Loucy (cell line): Measurements from ENCODE around the gene SPDYE2.
"Not testable (repeated sequence)": the region's sequence is repeated elsewhere in the genome, so short reads cannot be mapped to it uniquely, and the experiment has no call there.

ENCODE experiments used
- H2AFZ ChIP-seq: fragments of 200-600 bp; sonication (generic); 2 replicates; pipeline ENCODE4 v1.6.0; 2016; ENCODE audit warnings: antibody characterized with exemption, mild to moderate bottlenecking, low read length, moderate library complexity
- H3F3A ChIP-seq: fragments of 200-600 bp; 2 replicates; pipeline ENCODE4 v1.6.0; 2016; ENCODE audit warnings: antibody characterized with exemption, low read depth, mild to moderate bottlenecking
- H3K27me3 ChIP-seq: fragments of 200-600 bp; sonication (generic); 2 replicates; pipeline ENCODE4 v1.6.1; 2014; ENCODE audit warnings: low read length, mild to moderate bottlenecking; ENCODE audit not compliant: insufficient read depth, poor library complexity, severe bottlenecking
- H3K36me3 ChIP-seq: fragments of 200-600 bp; sonication (generic); 2 replicates; pipeline ENCODE4 v1.6.1; 2016; ENCODE audit warnings: low read length; ENCODE audit not compliant: insufficient read depth
- H3K4me1 ChIP-seq: fragments of 200-600 bp; sonication (generic); 2 replicates; pipeline ENCODE4 v1.5.1; 2014; ENCODE audit warnings: low read length, mild to moderate bottlenecking; ENCODE audit not compliant: insufficient read depth, poor library complexity, severe bottlenecking
- H3K4me2 ChIP-seq: fragments of 200-600 bp; sonication (generic); 2 replicates; pipeline ENCODE4 v1.6.0; 2014; ENCODE audit warnings: antibody characterized with exemption, low read length, low read depth, mild to moderate bottlenecking; ENCODE audit not compliant: poor library complexity, severe bottlenecking
- H3K4me3 ChIP-seq: fragments of 200-600 bp; sonication (generic); 2 replicates; pipeline ENCODE4 v1.5.1; 2014; ENCODE audit warnings: low read length, mild to moderate bottlenecking, mixed read lengths; ENCODE audit not compliant: poor library complexity, severe bottlenecking
- H3K79me2 ChIP-seq: fragments of 200-600 bp; sonication (generic); 2 replicates; pipeline ENCODE4 v1.6.1; 2014; ENCODE audit warnings: low read length; ENCODE audit not compliant: insufficient read depth
- H3K9ac ChIP-seq: fragments of 200-600 bp; sonication (generic); 2 replicates; pipeline ENCODE4 v1.6.0; 2014; ENCODE audit warnings: mild to moderate bottlenecking, low read depth, low read length, moderate library complexity; ENCODE audit not compliant: poor library complexity, severe bottlenecking
- H3K9me2 ChIP-seq: fragments of 200-600 bp; sonication (generic); replicated peaks from 2 replicates; pipeline ENCODE4 v1.6.1; 2016; ENCODE audit warnings: low read depth, low read length, mixed read lengths
- H3K9me3 ChIP-seq: fragments of 200-600 bp; sonication (generic); 2 replicates; pipeline ENCODE4 v1.6.1; 2014; ENCODE audit warnings: mild to moderate bottlenecking, antibody characterized with exemption, low read length, low read depth; ENCODE audit not compliant: insufficient read depth
- H4K20me1 ChIP-seq: fragments of 200-600 bp; sonication (generic); 2 replicates; pipeline ENCODE4 v1.6.0; 2014; ENCODE audit warnings: antibody characterized with exemption, low read length, mild to moderate bottlenecking; ENCODE audit not compliant: insufficient read depth, poor library complexity, severe bottlenecking

The SPDYE2 gene

DNA sequence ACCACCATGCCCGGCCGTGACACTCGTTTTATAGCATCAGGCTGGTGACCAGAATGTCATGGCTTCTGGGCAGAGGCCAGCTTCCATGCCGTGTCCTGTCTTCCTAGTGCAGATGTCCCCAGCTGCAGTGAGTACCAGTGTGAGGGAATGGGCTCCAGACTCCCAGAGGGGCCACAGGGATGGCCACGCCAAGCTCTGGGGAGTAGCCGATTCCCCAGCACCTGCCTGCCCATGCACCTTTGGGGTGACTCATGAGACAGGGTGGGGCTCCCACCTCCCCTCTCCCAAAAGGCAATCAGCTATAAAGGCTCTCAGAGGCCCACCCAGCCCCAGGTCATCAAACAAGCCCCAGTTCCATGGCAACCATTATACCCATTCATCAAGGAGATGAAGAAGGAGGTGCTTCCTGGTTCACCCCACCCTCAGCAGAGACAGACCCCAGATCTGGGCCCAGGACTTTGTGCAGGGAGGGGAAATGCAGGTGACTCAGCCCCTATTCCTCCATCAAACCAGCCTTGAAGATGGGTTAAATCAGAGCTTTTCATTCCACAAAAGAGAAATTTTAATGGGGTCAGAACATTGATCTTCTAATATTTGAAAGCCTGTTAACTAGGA lies at the start of gene SPDYE2:
Gene SPDYE2 (plus strand): TSS at position 419 of the 615 bp plus-strand sequence. CDS start 2,030 bp downstream, outside the sequence.
- not testable (repeated sequence) for H3F3A ChIP-seq, H3K27me3 ChIP-seq, H4K20me1 ChIP-seq, H3K4me3 ChIP-seq, H3K79me2 ChIP-seq, H2AFZ ChIP-seq, H3K4me1 ChIP-seq, H3K4me2 ChIP-seq, H3K9me3 ChIP-seq, H3K36me3 ChIP-seq, H3K9me2 ChIP-seq, H3K9ac ChIP-seq

DNA sequence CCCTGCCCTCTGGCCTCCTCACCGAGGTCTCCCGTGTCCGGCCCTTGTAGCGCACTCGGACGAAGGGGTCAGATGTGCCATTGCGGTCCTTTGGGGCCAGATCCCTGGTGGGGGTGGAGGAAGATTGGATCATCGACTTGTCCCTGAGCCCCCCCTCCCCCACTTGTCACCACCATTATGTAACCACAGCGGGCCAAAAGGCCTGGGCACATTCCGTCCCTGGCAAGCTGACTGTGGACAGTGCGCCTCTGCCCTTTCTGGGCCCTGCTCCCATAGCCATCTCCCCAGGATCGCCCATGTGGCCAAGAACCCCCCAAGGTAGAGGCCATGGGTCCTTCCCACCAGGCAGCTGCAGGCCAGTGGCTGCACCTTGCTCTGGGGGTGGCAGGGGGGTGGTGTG lies 47.9 kb upstream of the SPDYE2 start:
- not testable (repeated sequence) for H3K27me3 ChIP-seq, H3K4me3 ChIP-seq, H3K4me1 ChIP-seq, H3K79me2 ChIP-seq, H3K9me3 ChIP-seq, H2AFZ ChIP-seq, H3K9ac ChIP-seq, H3K9me2 ChIP-seq, H4K20me1 ChIP-seq, H3K36me3 ChIP-seq, H3K4me2 ChIP-seq, H3F3A ChIP-seq

- not testable (repeated sequence) for H3K4me2 ChIP-seq, H3K9me2 ChIP-seq, H3K79me2 ChIP-seq, H3K9ac ChIP-seq, H3K4me3 ChIP-seq, H3K36me3 ChIP-seq, H3K27me3 ChIP-seq, H2AFZ ChIP-seq, H3F3A ChIP-seq, H3K9me3 ChIP-seq, H3K4me1 ChIP-seq, H4K20me1 ChIP-seq
These were observed 45.5 kb upstream of the SPDYE2 start for GRCh38 chr7:102505298-102506185.

DNA sequence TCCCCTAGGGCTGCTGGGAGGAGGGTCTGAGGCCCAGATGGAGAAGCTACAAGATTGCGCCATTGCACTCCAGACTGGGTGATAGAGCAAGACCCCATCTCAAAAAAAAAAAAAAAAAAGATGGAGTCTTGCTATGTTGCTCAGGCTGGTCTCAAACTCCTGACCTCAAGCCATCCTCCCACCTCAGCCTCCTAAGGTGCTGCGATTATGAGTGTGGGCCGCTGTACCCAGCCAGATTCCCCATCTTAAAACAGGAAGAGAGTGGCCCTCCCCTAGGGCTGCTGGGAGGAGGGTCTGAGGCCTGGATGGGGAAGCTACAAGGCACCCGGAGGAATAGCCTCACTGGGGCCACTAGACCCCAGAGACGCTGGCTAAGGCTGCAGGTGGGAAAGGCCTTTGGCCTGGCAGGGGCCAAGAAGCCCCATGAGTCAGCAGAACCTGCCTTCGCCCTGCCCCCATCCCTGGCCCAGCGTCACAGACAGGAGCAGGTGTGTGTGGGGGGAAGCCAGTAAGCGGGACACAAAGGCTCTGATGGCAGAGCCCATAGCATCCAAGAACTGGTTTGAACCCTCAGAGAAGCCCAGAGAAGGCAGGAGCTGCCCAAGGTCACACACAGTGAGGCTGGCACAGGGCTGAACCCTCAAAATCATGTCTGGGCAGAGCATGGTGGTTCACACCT lies 43.5 kb upstream of the SPDYE2 start:
- H3K9ac ChIP-seq, H3K9me2 ChIP-seq, H3K79me2 ChIP-seq, H3K4me3 ChIP-seq, H3K36me3 ChIP-seq, H4K20me1 ChIP-seq, H2AFZ ChIP-seq, H3K4me2 ChIP-seq, H3K4me1 ChIP-seq, H3K9me3 ChIP-seq, H3F3A ChIP-seq, H3K27me3 ChIP-seq: not testable (repeated sequence)

DNA sequence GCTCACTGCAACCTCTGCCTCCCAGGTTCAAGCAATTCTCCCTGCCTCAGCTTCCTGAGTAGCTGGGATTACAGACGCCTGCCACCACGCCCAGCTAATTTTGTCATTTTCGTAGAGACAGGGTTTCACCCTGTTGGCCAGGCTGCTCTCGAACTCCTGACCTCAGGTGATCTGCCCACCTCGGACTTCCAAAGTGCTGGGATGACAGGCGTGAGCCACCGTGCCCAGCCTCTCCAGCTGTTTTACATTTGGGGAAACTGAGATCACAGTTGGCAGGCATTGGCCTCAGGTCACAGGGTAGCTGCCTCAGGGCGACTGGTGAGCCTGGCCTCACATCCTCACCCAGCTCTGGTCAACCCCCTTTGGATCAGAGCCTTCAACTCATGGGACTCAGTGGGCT lies 40.5 kb upstream of the SPDYE2 start:
- H3K27me3 ChIP-seq, H3K9ac ChIP-seq, H3K36me3 ChIP-seq, H4K20me1 ChIP-seq, H3K4me3 ChIP-seq, H3K9me3 ChIP-seq, H3K9me2 ChIP-seq, H3K4me1 ChIP-seq, H3K79me2 ChIP-seq, H3F3A ChIP-seq, H3K4me2 ChIP-seq, H2AFZ ChIP-seq: not testable (repeated sequence)

GRCh38 chr7:102511860-102512522 lies 39.0 kb upstream of the SPDYE2 start:
- not testable (repeated sequence) for H4K20me1 ChIP-seq, H3K9me3 ChIP-seq, H2AFZ ChIP-seq, H3K27me3 ChIP-seq, H3F3A ChIP-seq, H3K9ac ChIP-seq, H3K9me2 ChIP-seq, H3K36me3 ChIP-seq, H3K4me1 ChIP-seq, H3K79me2 ChIP-seq
- H3K4me3 ChIP-seq, result peak overlapping the region; percentile 68
- peak overlapping the region; percentile 68 for H3K4me2 ChIP-seq
